ENCODE data around the gene PDZD7.

Gene PDZD7

DNA sequence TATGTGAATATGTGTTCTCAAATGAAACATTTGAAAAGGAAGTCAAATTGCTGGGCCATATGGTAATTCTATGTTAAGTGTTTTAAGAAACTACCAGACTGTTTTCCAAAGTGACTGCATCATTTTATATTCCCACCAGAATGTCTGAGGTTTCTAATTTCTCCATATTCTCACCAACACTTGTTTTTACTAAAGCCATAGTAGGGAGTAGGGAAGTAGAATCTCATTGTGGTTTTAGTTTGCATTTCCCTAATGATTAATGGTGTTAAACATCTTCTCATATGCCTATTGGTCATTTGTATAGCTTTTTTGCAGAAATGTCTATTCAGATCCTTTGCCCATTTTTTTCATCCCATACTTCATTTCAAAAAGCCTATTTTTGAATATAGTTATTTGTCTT lies 70.7 kb downstream of the PDZD7 start:
- no peak for DNase-seq
